Measurements from ENCODE around the gene AREG. TPM values are rescaled to one million over a fixed set of nuclear protein-coding genes. Genes with fewer than 3 reads are reported as not detected.

The AREG gene
- total RNA-seq, 1 donor from 2014 or later: 9.9 TPM

DNA sequence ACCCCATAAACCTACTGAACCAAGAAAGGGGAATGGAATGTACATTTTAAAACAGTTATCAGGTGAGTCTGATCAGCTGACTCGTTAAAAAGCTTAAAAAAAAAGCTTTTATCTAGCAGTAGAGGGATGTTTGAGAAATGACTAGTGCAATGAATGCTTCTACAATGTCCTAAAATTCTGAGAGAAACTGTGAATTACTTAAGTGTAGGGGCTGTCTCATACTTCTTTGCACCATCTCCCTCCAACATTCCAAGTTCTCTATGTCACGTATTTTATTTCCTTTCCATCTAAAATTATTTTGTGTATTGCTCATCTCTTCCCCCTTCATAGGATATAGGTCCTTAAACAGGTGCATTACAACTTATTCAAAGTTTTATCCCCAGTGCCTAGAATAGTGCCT, 11.9 kb upstream of the AREG start:
- DNase-seq (ENCODE audit: low spot score): no peak

DNA sequence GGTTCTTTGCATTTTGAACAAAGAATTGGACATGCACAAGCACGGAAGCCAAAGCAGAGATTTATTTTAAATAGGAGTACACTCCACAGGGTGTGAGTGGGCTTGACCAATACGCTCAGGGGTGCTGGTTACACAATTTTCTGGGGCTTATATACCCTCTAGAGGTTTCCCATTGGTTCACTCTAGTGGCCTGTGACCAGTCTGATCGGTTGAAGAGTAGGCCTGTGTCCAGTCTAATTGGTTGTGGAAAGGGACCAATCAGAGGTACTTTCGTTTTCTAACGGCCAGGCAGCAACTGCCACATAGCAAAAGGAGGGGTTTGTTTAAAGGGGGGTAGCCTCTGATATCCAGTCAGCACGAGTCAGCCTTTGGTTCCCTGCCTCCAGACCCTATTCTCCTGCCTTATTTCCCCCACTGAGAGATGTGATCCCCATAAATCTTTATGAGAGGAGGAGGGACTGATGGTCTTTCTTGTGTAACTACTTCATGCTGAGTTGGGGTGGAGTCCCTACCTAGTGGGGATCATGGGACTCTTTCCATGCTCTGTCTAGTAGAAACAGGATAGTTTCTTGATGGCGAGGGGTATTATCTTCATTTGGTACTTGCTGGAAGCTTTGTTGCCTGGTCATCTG, 11.3 kb upstream of the AREG start:
- no peak for DNase-seq (ENCODE audit: low spot score)

DNA sequence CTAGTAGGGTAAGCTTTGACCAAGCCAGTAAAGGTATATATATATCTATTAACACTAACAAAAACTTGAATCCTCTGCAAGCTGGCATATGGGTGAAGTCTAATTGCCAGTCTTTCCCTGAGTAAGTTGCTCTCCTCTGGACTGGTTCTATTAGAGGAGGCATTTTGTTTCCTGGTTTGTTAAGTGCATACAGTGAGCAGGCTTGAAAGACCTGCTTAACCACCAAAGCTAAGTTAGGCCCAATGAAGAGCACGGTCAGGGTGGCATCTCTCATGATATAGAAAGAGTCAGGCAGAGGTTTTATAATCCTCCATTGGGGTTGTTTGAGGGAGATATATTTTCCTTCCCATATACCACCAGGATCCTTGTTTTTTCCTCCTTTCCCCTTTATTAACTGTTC, 9.6 kb upstream of the AREG start:
- no peak for DNase-seq (ENCODE audit: low spot score)

DNA sequence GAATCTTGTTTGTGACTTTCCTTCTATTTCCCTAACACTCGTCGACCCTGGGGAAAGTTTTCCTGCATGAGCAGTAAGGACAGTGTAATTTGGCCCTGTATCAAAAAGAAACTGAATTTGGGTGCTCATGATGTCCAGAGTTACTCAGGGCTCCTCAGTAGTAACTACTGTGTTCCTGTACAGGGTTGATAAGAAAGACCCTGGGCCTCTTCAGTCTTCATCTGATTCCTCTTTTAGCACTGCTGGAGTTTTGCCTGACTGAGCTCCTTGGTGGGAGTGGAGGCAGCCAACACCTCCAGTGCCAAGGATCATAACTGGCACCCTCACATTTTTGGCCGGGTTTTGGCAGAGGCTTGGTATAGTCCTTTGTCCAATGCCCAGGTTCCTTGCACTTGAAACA, 7.1 kb upstream of the AREG start:
- DNase-seq (ENCODE audit: low spot score): no peak

DNA sequence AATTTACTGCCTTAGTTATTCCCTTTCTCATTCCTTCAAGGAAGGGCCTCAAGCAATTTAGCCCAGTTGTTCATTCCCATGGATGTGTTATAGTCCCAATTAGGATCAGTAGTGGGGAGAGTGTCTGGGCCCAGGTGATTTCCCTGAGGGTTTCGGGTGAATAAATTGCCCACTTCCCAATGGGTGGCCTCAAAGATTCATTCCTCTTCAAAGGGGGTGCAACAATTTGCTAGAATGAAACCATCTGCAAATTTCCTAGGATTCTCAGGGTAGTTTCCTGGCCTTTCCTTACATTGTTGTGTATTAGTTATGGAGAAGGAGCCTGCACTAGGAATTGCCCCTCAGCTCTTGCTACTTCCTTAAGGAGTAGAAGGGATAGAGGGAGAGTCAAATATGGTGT, 6.3 kb upstream of the AREG start:
- DNase-seq (ENCODE audit: low spot score): no peak

DNA sequence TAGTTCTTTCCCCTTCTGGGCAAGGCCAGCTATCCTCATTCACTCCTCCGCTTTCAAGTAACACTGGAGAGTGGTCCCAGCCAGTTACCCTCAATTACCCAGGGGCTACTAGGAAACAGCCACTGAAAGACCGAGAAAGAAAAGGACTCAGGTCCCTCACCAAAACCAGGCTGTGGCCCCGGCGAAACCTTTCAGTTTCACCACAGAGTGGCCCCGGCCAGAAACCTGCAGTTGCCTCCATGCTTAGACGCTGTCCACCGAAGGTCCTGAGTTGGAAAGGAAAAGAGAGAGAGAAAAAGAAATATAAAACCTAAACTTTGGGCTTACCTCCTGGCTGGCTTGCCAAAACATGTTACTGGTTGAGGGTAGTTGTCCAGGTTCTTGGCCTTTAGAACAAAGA, 5.0 kb upstream of the AREG start:
- DNase-seq (ENCODE audit: low spot score): no peak

DNA sequence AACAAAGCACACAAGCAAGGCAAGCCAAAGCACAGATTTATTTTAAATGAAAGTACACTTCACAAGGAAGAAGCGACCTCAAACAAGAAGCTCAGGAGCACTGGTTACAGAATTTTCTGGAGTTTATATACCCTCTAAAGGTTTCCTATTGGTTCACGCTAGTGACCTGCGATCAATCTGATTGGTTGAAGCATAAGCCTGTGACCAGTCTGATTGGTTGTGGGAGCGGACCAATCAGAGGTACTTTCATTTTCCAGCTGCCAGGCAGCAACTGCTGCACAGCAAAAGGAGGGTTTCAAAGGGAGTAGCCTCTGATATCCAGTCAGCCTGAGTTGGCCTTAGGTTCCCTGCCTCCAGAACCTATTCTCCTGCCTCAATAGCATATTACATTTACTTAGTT, 4.6 kb upstream of the AREG start:
- DNase-seq (ENCODE audit: low spot score): no peak

DNA sequence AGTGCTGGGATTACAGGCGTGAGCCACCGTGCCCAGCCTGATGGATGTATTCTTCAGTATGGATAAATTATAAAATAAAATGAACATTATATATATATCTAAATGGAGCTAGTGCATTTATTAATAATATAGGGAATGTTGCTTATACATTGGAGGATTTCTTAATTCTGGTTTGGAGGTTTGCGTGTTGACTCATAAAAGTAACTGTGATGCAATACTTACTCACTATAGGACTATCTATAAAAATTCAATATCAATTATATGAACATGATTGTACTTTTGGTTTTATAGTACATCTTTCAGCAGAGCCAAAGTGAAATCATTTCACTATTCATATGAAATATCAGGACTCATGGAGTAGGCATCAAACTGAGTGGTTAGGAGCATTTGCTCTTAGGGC, 3.2 kb upstream of the AREG start:
- DNase-seq (ENCODE audit: low spot score): no peak

DNA sequence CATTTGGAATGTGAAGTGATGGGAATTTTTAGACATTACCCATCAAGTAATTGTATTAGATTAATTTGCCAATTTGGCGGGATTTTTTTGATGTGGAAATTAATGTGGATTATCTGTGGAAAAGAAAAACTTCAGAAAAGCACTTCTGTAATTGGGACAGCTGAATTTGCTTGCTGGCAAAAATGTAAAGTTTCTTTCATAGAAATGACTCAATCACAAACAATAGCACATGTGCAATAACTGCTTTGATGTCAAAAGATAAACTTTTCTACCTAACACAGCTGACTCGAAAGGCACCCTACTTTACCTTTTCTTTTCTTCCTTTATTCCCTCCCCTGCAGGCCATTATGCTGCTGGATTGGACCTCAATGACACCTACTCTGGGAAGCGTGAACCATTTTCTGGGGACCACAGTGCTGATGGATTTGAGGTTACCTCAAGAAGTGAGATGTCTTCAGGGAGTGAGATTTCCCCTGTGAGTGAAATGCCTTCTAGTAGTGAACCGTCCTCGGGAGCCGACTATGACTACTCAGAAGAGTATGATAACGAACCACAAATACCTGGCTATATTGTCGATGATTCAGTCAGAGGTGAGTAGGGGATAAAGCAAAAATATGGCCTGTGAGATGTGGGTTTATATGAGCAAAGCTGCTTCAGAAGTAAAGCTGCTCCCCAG, 1.4 kb downstream of the AREG start:
- no peak for DNase-seq (ENCODE audit: low spot score)

DNA sequence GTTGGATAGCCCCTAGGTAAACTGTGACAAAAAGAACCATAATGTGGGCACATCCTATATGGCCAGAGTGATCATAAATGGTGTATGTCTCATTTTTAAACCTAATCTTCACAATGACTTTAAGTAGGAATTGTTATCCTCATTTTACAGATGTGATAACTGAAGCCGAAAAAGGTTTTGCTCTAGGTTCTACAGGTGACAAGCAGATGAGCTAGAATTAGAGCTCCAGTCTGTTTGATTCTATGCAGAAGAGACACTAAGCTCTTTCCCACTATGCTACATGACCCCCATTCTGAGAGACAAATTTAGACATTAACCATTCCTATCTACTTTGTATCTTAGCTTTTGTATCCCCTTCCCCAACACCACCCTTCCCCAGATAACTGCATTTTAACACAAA, 2.0 kb downstream of the AREG start:
- no peak for DNase-seq (ENCODE audit: low spot score)

DNA sequence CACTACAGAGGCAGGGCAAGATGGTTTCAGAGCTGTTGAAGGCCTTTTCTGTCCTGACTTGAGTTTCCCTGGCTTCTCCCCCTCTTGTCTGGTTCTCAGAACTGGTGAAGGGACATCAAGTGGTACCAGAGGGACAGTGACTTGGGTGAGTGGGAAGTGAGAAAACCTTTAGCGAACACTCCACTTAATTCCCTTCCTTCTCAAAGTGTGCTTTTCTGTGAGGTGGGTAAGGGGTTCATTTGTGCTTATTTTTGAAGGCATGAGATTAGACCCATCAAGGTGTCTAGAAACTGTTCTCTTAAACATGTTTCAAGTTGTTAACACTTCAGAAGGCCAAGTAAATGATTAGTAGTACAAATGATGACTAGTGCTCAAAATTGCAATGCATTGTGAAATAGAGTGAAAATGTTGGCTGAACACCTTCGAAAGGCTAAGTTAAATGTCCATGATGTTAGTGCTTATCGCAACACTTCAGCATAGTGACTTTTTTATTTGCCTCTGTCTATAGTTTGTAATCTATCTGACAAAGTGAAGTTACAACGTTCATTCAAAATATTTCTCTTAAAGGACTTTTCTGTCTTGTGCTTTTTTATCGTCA, 2.8 kb downstream of the AREG start:
- DNase-seq (ENCODE audit: low spot score): no peak

DNA sequence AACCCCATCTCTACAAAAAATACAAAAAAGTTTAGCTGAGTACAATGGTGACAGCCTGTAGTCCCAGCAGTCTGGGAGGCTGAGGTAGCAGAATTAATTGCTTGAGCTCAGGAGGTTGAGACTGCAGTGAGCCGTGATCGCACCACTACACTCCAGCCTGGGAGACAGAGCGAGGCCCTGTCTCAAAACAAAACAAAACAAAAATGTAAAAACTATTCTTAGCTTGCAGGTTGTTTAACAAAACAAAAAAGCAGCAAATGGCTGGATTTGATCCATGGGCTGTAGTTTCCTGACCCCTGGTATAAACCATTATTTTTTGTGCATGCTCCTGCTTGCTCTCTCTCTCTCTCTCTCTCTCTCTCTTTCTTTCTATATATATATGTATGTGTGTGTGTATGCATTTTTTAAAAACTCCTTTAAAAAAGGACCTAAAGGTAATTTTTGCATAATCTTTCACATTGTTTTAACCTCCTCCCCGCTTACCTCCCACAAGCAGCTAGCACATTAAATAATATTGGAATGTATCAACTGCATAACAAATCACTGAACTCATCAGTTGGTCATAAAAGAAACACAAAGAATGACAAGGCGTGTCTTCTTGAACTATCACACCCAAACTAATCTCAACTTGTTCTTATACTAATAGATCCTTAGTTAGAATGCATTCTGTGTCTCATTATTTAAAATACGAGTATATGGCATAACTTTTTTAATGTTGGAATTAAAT, 4.8 kb downstream of the AREG start:
- no peak for DNase-seq (ENCODE audit: low spot score)

DNA sequence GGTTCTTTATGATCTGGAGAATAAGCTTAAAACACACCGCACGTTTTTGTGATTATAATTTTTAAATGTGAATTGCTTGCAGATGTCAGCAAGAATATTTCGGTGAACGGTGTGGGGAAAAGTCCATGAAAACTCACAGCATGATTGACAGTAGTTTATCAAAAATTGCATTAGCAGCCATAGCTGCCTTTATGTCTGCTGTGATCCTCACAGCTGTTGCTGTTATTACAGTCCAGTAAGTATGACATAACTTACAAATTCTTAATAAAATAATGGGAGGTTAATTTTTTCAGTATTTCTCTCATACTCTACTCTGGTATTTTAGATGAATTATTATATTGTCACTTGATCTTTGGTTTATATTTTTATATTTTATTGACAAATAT, 5.4 kb downstream of the AREG start:
- no peak for DNase-seq (ENCODE audit: low spot score)

DNA sequence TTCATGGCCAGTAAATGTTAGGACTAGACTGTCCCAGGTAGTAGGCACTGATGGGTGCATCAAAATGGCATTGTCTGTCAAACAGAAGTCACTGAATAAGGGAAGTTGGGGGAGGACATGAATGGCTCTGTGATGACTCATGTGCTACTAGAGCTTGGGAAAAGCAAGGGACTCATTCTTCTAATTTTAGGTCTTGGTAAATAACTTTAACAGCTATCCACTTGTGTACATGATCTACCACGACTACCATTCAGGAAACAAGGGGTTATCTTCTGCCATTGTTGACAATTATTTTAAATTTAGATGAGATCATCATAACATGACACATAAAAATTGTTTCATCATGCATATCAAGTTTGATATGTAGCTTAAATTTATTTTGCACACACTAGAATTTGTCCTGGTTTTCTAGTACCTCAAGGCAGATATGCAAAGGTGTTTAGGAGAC, 6.3 kb downstream of the AREG start:
- DNase-seq (ENCODE audit: low spot score): no peak

DNA sequence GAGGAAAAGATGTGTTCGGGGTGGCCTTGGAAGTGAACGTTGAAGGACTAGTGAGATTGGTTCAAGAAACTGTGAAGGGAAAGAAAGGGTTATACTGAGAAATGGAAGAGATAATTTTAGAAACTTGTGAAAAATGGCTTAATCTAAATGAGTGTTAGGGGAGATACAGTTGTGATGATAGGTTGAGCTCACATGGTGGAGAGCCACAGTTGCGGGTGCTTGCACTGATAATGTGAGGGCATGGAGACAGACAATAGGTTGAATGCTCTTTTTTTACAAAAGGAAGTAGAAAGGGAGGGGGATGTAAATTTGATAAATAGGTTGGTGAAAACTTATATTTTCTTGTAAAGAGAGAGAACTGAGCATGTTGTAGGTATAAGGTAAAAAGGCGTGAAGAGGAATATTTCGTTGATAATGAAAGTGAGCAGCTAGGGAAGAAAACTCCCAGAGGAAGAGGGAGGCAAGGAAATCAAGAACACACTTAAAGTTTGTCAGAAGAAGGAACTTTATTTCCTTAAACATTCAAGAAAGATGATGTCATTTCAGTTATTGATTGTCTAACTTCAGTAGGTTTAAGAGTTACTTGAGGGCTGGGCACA, 8.2 kb downstream of the AREG start:
- DNase-seq (ENCODE audit: low spot score): no peak

DNA sequence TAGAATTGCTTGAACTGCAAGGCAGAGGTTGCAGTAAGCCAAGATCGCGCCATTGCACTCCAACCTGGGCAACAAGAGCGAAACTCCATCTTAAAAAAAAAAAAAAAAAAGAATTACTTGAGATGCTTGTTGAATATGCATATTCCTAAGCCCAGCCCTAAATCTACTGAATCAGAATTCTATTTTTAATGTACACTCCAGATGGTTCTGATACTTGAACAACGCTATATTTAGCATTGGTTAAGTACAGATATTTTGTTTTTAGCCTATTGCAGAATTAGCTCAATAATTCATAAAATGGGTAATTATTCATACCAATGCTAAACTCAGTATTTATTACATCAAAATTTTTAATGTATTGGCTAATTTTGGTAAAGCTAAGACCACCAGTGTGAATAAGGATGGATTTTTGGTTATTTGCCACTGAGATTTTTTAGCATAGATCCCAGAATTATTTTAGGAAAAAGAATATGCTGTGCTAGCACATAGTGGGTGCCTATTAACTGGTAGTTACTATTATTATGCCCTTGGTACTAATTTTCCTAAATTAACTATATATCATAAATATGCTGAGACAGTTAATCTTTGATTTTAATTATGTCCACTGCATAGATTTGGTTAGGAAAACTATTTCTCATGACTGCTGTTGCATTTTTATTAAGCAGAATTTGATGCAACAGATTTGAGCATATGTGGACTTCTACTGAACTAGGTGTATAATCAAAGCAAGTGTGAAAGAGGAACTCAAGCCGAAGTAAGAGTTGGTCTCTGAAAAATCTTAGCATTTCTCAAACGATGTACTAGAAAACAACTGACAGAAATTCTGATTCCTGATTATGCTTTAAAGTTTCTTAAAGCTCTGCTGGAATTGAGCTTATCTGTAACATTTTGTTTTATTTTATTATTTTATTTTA, 9.2 kb downstream of the AREG start:
- no peak for DNase-seq (ENCODE audit: low spot score)

DNA sequence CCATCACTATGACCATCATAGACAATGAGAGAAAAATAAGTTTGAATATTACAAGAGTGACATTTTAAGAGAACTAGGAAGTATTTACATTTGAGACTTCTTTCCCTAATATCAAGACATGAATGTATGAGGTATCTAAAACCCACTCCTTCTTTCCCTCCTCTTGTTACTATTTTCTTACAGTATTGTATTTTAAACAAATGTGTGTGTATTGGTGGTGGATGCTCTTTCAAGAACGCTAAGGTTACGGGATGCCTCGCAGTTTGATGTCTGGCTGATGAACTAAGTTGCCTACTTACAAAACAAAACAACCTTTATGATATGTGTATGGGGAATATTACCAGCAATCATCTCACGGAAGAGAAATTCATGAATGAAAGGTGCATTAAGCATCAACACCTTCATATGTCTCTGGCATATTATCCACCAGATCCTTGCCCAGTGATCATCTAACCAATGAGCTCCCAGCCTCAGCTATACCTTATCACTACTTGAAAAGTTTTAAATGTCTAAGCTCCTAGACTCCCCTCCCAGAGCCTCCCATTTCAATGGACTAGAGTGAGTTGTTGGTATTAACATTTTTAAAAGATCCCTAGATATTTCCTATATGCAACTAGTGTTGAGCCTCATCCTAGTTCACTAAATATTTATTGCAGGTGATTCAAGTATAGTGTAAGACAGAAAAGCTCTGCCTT, 10.6 kb downstream of the AREG start:
- no peak for DNase-seq (ENCODE audit: low spot score)

DNA sequence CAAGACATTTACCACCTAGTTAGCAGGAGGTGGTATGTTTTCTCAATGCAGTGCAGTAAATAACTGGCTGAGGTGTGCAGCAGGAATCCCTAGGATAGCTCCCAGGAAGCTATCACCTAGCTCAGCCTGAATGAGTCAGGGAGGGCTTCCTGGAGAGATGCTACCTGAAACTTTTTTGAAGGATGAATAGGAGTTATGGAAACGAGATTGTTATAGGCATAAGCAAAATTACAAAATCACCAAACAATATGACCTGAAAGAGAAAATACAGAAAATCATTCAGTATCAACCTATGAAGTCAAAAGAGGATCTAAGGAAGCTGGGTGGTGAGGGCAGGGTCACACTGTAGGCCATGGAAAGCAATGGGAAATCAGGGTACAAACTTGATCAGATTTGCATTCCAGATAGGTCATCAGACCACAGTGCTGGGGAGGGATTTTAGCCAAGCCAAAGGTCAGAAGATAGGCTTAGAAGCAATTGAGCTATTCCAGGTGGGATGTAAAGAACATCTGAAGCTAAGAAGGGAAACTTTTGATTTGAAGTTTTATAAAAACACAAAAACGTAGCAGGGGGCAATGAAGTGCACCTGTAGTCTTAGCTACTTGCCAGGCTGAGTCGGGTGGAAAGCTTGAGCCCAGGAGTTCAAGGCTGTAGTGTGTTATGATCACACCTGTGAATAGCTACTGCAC, 11.3 kb downstream of the AREG start:
- DNase-seq (ENCODE audit: low spot score): no peak

DNA sequence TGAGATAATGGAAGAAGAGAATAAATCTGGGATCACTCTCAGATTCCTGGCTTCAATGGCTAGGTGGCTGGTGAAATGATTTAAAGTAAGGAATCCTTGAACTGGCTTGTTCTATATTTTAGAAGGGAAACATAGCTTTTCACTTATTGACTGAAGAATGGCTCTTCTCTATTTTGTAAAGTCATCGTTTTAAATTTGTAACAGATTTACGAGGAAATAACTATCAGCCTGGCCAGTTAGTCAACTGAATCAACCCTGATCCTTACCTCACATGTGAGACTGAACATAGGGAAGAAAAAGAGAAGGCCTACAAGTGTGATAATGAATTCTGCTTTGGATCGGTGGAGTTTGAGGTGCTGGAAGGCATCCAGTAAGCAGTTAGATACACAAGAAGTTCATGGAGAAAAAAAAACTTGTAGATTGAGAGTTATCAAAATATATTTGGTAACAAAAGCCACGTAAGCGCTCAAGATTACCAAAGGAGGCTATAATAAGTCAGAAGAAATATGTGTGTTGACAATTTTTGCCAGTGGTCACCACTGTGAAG, 12.0 kb downstream of the AREG start:
- no peak for DNase-seq (ENCODE audit: low spot score)

DNA sequence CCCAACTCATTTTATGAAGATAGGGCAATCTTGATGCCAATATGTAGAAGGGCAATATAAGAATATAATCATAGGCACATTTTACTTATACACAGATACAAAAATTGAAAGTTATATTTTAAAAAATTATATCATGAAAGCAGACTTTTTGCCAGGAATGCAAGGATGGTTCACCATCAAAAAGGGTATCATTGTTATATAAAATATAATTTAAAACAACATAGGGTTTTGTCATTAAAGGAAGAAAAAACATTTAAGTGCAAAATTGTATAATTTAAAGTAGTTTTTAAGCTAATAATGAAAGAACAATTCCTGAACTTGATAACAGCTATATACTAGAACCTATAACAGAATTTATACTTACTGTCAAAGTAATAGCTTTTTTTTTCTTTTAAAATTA, 15.9 kb downstream of the AREG start:
- no peak for DNase-seq (ENCODE audit: low spot score)

Data from mucosa of gallbladder (tissue), 1 donor.